Measurements from ENCODE around the gene IRF1.

- TF ChIP-seq CTCF (IDR thresholded peaks at IDR 0.05) (no peak), POLR2A (IDR thresholded peaks at IDR 0.05) (no peak)
These were observed 20.0 kb downstream of the IRF1 start for GRCh38 chr5:132470596-132470995.

Measured in esophagus squamous epithelium (tissue), 4 donors.